IPS DF 4.7 (cell line): ENCODE data around the gene NAV2.
"Not testable (repeated sequence)": the region's sequence is repeated elsewhere in the genome, so short reads cannot be mapped to it uniquely, and the experiment has no call there.

ENCODE experiments used
- DNase-seq: peaks from one replicate; pipeline ENCODE4 v3.0.0-alpha.2; 2013; ENCODE audit warnings: low spot score; ENCODE audit errors: extremely low read depth

NAV2 gene

DNA sequence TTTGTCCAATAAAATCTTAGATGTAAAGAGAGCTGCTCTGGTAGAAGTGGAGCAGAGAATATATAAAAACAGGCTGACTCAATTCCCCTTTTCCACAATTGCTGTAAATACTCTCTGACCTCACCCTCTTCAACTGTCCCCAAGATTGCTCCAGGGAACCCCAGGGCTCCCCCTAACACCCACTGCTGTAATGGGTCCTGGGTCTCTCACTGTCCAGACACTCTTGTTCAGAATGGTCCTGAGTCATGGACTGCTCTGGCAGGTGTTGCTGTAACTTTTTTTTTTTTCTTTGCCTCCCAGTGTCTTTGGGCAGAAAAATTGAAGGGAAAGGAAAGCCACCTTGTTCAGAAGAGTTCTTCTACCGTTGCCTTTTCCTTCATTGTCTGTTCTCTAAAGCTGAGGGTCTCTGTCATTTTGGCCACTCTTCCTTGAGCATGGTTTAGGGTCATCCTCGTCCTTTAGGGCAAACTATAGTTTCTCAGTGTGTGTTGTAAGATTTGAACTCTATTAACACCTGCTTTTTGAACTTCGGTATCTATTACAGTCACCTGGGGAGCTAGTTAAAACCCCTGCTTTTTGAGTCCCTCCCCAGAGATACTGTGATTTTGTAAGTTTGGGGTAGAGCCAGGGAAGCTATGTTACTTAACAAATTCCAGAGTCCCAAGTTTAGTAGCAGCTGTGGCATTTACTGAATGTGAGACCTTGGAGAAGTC is 209.5 kb downstream of the NAV2 start:
- no peak for DNase-seq

DNA sequence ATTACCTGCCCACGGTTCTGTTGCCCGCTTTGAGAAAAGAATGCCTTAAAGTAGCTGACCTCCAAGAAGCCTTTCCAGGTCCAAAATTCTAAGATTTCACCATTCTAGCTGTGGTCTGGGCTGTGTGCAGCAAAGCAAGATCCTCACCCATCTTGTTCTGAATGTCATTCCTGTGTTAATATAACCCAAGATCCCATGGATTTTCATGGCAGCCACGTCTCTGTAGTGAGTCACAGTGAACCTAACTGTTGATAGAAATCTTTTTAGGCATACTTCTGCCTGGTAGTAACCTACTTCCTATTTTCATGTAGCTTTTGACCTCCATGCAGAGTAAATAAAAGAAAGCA is 210.0 kb downstream of the NAV2 start:
- no peak for DNase-seq

DNA sequence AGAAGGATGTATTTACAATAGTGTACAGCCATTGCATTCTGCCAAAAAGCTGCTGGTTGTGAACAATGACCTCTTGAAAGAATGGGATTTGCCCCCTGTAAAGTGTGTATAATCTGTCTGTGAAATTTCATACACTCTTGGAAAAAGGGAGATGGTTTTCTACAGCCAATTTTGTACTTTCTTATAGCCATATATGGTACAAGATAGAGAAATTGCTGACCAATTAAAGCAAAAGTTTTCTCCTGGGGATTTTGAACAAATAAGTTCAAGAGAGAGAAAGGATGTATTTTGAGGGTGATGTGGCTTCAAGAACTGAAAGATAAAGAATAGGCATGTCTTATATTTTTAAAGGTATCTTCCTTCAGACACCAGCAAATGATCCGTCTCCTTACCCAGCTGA is 211.0 kb downstream of the NAV2 start:
- no peak for DNase-seq

DNA sequence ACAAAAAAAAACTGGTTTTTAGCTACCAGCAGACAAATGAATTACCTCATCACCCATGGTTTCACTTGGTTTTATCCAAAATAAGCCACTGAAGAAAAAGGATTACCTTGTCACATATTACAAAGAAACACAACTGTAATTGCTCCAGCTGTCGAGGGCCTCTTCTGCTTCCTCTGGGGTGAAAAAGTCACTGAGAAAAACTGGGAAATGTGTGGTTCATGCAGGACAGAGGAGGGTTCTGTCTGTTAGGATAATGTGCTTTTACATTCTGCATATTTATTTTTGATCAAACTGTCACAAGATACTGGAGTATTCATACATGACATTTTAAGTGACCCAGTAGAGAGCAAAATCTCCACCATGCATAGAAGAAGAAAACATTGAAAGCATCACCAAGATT is 211.7 kb downstream of the NAV2 start:
- no peak for DNase-seq

DNA sequence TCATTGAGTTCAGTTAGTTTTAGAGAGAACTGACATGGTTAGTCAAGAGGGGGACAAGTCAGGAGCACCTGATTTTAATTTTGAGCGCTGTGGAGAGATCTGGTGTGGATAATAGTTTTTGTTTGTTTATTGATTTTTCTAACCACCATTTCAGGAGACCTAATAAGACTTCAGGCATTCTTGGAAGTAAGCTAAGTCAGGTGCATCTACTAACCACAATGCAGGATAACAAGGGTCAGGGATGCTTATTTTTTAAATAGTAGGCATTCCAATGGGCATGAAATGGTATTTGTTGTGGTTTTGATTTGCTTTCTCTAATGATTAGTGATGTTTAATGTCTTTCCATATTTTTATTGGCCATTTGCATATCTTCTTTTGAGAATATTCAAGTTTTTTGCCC is 212.1 kb downstream of the NAV2 start:
- no peak for DNase-seq

DNA sequence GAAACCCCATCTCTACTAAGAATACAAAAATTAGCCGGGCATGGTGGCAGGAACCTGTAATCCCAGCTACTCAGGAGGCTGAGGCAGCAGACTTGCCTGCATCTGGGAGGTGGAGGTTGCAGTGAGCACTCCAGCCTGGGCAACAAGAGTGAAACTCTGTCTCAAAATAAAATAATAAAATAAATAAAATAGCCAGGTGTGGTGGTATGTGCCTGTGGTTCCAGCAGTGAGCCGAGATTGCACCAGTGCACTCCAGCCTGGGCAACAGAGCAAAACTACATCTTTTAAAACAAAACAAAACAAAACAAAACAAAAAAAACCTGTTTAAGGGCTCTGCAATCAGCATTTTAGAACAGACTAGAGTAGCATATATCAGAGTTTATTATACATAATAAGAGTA is 214.8 kb downstream of the NAV2 start:
- DNase-seq: not testable (repeated sequence)

DNA sequence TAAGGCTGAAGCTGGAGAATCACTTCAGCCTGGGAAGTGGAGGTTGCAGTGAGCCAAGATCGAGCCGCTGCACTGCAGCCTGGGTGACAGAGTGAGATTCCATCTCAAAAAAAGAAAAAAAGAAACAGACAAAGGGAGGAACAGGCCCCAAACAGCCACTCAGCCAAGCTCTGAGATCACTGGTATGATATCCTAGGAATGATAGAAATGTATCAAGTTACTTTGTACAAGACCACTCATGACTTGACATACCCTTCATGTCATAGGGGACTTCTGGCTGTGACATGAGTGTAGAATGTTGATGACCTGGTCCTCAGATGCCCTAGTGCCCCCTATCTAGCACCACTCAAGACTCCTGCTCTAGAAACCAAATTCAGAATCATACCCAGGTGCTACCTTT is 216.5 kb downstream of the NAV2 start:
- DNase-seq: no peak

DNA sequence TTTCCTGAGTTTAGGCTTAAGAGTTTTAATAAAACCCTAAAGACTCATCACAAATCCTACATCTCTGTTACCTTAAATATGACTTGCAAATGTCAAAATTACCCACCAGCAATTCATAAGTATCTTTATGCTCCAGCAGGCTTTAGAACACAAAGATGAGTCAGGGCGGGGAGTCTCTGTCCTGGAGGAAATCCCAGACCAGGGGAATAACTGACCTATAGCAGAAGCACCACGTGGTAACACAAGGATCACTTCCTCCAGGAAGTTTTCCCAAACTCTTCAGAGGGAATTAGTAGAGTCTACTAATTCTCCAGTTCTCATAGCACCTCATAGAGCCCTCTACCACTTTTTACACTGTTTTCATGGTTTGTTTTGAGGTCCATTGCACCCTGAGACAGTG is 217.0 kb downstream of the NAV2 start:
- no peak for DNase-seq

DNA sequence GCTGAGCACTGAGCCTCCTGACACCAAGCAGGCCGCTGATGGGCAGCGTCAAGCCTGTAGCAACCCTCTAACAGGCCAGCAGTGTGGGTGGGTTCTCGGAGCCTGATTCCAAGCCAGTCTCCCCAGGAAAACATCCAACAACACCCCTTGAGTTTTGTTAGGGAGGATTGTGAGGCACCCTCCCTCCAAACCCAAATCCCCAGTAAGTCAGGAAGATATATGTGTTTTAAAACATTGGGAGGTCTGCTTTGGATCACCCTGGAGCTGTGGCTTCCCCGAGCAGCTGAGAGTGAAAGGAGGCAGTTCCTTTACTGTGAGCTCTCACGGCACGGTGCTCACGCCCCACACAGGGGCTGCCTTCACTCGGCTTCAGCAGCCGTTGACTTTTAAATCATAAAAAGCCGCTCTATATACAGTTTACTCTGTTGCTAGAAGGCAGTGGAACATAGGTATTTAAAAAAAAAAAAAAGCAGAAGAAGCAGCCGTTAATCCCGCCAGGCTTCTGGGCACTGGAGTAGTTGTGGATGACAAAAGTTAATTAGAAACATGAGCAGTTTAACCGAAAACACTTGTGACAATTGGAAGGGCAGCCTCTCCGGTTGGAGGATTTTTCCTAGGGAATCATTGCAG is 218.6 kb downstream of the NAV2 start:
- DNase-seq: no peak

DNA sequence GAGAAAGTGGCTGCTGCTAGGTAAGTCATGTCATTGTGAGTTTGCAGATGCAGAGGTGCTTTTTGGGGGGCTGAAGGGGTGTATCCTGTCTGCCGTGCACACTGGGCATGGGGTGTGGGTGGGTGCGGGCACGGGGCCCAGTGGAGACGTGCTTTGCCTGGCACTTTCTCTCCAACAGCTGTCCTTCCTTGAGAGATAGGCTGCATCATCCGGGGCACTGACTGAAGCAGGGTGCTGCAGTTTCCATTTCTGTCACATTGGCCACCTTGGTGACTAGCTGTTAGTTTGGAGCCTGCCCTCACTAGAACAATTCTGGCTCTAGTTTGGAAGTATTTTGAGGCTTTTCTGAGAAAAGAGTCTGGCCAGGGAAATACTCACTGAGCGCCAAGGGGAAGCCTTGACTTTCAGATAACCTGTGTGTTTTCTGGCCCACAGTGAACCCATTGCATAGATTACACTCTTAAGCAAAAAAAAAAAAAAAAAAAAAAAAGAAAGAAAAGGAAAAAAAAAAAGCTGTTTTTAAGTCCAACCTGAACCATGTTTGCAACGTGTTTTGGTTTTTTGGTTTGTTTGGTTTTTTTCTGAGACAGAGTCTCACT is 219.2 kb downstream of the NAV2 start:
- no peak for DNase-seq

DNA sequence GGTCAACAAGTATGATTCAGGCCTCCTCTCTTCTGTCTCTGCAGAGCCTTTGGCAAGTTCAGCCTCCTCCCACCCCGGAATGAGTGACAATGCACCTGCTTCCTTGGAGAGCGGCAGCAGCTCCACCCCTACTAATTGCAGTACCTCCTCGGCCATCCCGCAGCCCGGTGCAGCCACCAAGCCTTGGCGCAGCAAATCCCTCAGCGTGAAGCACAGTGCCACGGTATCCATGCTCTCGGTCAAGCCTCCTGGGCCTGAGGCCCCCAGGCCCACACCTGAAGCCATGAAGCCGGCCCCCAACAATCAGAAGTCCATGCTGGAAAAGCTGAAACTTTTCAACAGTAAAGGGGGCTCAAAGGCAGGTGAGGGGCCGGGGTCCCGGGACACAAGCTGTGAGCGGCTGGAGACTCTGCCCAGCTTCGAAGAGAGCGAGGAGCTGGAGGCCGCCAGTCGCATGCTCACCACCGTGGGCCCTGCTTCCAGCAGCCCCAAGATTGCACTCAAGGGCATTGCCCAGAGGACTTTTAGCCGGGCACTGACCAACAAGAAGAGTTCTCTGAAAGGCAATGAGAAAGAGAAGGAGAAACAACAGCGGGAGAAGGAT is 220.6 kb downstream of the NAV2 start:
- no peak for DNase-seq

DNA sequence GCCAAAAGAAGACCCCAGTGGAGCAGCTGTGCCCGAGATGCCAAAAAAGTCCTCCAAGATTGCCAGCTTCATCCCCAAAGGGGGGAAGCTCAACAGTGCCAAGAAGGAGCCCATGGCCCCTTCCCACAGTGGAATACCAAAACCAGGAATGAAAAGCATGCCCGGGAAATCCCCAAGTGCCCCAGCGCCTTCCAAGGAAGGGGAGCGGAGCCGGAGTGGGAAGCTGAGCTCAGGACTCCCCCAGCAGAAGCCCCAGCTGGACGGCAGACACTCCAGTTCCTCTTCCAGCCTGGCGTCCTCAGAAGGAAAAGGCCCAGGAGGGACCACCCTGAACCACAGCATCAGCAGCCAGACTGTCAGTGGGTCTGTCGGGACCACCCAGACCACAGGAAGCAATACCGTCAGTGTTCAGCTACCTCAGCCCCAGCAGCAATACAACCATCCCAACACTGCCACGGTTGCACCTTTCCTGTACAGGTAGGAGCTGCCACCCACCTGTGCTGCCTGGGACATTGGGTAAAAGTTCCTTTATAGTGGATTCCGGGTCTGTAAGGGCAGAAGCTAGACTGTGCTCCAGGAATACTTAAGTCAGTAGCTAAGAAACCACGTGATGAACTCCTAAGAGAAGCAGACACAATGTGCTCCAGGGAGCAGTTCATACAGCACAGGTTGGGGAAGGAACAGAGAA is 221.3 kb downstream of the NAV2 start:
- DNase-seq: no peak

DNA sequence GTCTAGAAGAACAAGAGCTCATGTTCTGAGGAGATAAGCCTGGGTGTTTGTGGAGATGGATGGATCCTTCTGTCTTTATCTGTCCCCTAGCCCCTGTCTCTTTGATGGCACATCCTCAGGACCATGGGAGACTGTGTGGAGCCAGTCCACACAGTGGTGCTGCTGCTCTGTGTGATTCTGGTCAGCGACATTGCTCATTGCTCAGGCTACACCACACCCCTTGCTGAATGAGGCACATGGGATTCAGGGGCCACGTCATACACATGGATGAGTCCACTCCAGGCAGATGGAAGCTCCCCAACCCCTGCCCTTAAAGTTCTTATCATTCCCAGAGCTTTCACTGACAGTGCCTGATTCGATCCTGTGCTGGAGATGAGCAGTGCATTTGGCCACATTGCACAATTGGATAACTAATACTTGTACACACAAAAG is 222.2 kb downstream of the NAV2 start:
- DNase-seq: no peak

DNA sequence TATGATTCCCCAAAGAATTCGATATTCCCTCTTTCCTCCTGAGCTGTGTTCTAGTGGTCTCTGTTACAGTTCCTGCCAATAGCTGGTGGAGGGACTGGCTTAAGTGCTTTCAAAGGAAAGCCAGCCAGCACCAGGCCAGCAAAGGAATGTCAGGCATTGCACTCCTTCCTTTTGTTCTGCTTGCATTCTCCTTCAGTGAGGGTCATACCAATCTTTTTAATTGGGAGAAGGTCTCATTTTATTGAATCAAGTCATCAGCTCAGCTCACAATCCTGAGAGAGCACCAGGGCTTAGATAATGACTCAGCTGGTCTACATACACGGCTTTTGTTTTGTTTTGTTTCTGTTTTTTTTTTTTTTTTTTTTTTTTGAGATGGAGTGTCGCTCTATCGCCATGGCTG is 222.9 kb downstream of the NAV2 start:
- DNase-seq: no peak

DNA sequence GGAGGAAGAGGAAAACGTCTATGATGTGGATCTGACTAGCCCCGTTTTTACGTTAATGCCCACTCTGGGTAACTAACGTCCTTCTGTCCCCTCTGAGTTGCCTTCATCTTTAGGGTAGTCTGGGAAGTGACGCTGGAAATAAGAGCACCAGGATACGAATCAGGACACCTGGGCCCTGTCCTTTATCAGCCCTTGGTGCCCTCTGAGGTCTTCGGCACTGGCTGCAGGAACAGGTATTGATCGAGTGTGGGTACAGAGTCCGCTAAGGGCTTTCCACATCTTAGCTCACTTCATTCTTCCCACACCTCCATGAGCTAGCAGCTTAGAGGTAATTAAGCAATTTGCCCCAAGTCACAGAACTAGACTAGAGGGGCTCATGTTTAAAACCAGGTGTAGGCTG is 223.8 kb downstream of the NAV2 start:
- DNase-seq: no peak

DNA sequence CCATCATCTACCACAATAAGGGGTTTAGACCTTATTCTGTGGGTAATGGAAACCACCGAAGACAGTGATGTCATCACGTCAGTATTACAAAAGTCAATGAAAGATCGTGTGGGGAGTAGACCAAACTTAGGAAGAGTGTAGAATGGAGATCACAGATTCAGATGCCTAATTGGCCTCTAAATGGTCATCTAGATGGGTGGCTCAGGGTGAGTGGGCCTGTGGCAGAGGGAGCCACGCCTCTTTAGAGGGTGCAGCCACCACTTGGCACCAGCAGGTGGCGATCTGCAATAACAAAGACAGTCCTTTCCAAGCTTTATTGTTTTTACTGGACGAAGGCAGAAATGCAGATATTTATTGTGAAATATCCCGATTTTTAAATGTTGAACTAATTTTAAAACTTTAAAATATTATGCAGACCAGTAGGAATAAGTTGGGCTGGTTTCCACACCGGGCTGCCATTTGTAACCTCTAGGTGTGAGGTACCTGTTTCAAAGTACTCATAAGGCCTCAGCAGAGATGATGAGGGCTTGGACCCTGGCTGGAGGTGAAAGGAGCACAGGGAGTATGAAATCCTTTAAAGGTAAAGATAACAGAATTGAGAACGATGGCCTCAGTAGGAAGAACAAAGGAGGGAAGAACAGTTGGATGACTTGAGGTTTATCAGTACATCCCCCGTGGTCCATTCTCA is 225.7 kb downstream of the NAV2 start:
- no peak for DNase-seq

DNA sequence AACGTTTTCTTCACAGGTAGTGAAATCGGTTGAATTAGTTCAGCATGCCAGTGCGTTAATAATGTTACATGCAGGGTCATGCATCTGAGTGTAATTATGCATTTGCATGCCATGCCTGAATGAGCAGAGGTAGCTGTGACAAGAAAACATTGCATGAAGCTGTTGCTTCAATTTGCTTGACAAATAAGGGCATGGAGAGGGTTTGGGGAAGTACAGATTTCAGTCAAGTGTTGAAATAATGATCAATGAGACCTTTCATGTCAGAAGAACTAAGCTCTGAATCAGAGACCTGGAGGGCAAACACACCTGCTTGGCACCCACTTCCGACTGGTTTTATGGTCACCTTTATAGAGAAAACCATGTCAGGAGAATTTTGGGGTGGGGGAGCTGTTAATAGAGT is 226.2 kb downstream of the NAV2 start:
- no peak for DNase-seq

DNA sequence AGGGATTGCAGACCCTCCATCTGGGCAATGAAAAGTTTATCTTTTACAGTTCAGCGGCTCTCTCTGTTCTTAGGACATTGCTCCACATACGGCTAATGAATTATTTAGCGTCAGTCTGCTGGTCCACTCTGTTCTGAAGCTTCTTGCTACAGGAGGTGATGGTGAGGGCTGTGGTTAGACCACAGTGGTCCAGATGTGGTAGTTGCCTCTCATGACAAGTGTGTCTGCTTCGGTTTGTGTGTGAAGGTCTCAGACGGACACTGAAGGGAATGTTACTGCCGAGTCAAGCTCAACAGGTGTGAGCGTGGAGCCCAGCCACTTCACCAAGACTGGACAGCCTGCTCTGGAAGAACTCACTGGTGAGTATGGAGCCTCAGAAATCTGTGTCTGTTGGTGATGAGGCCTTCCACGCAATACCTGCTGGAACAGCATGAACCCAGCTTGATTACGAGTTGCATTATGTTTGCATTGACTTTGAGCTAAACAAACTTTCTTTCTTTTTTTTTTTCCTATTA is 226.8 kb downstream of the NAV2 start:
- DNase-seq: no peak

DNA sequence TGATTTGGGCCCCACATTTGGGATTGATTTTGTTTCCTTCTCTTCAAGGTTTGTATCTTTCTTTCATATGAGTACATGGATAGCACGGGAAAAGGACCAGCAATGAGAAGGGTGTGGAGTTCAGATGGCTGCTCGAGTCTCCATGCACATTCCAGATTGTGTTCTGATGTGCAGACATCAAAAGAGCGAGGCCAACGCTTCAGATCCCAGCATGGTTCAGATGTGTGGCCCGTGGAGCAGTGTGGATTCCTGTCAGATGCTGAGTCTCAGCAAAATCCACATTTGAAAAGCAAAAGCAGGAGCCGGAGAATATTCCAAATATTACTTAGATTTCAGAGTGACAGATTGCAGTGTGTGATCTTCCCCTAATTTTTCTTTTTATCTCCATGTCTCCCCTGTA is 228.2 kb downstream of the NAV2 start:
- DNase-seq: no peak

DNA sequence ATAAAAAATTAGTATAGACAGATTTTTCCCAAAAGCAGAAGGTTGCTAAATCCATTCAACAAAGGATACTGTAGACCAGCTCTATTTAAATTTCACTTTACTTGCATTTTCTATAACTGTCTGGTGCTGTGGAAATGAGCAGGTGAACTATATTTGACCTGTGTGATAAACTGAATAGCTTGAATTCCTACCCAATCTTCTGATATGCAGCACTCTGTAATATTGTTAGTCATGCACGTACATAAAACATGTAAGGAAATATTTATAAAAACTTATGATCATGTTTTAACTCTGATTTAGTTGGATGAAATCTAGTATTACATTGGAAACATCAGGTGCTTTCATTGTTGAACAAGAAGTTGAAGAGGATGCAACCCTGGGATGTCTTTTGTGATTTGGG is 234.0 kb downstream of the NAV2 start:
- DNase-seq: no peak

DNA sequence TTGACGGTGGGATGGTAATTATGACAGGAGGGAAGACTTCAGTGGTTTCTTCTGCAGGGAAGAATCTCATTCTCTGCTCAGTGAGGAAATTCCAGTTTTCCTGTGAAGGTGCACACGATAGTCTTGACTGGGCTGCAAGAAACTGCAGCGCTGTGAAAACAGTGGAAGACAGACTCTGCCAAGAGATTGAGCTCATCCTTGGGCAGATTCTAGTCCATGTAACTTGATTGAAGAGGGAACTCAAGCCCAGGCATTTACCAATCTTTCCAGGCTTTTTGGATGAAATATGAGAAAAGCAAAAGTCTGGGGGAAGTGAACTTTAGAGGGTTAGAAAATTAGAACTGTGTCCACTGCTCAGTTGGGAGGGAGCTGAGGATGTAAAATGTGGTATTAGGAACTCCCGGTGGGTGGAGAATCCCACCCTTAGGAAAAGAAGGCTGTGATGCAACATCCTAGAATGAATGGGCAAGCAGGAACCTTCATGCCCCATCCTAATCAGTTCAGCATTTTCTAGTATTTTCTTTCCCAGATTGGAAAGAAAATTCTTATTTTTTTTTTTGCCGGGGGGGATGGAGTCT is 235.0 kb downstream of the NAV2 start:
- DNase-seq: no peak
